Activated CD8-positive, alpha-beta memory T cell treated with anti-CD3 and anti-CD28 coated beads, Interleukin-2, amount 10 ng/mL, durations not matched to agents 7 days and 5 days (primary cell): ENCODE data around the gene TPRN. TPM values are rescaled to one million over a fixed set of nuclear protein-coding genes. Genes with fewer than 3 reads are reported as not detected.
"Not testable (repeated sequence)": the region's sequence is repeated elsewhere in the genome, so short reads cannot be mapped to it uniquely, and the experiment has no call there.

Experiments used
- ATAC-seq: fragments of 150-1000 bp; cut with Tn5 transposase; one replicate; pipeline ENCODE4 v1.10.0; 2021; ENCODE audit warnings: moderate library complexity
- CTCF ChIA-PET: fragments of 350-600 bp; sonication (Branson Sonifier 250); formaldehyde crosslinking; loops from one replicate; lab custom pipeline; 2021; ENCODE audit warnings: antibody characterized with exemption; lab: Charles Lee
- DNase-seq: peaks from one replicate; pipeline ENCODE4 v3.0.0-alpha.2; 2020
- H3K27ac Mint-ChIP-seq: one replicate; pipeline ENCODE4 v1.8.0; 2021; ENCODE audit warnings: mild to moderate bottlenecking, mixed read lengths
- H3K27me3 Mint-ChIP-seq: one replicate; pipeline ENCODE4 v1.8.0; 2021; ENCODE audit warnings: mixed read lengths
- H3K36me3 Mint-ChIP-seq: one replicate; pipeline ENCODE4 v1.8.0; 2021; ENCODE audit warnings: mild to moderate bottlenecking, mixed read lengths
- H3K4me1 Mint-ChIP-seq: one replicate; pipeline ENCODE4 v1.8.0; 2021; ENCODE audit warnings: mixed read lengths
- H3K4me3 Mint-ChIP-seq: one replicate; pipeline ENCODE4 v1.8.0; 2021; ENCODE audit warnings: mild to moderate bottlenecking, moderate library complexity, mixed read lengths
- H3K9me3 Mint-ChIP-seq: one replicate; pipeline ENCODE4 v1.8.0; 2022; ENCODE audit warnings: low read depth, mixed read lengths
- total RNA-seq, 2 experiments: library from RNA; stranded (reverse); gene quantifications; one replicate each; pipeline ENCODE4 v1.2.3, GENCODE V29; 2021

TPRN gene
- total RNA-seq, 2 experiments from 2014 or later = 11.1 to 13.3 TPM

DNA sequence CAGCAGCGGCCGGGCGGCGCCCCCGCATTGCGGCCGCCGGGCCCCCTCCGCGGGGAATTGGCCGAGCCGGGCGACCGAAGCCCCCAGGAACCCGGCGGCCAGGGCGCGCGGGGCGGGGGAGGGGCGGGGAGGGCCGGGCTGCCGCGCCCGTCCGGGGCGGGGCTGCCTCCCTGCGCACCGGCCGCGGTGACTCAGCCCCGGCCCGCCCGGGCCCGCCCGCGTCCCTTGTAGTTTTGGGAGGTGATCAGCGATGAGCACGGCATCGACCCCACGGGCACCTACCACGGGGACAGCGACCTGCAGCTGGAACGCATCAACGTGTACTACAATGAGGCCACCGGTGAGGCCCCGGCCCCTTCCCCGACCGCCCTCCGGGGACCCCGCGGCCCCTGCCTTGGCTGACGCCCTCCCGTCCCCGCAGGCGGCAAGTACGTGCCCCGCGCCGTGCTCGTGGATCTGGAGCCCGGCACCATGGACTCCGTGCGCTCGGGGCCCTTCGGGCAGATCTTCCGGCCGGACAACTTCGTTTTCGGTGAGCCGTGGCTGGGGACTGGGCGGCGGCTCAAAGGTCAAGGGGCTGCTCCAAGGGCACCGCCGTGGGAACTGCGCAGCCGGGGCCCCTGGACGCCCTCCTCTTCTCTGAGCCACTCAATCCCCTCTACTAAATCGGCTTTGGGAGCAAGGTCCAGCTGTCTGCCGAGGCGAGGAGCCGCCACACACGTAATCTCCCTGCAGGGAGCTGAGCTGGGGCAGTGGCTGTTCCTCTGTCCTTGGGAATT lies 41.1 kb upstream of the TPRN start:
- ATAC-seq = peak; percentile 18
- peak overlapping the region; percentile 82 for H3K4me3 Mint-ChIP-seq
- no peaks in the 10 kb centered on the region for H3K27me3 Mint-ChIP-seq
- H3K36me3 Mint-ChIP-seq = peaks cover 21% of the 10 kb centered on the region
- CTCF ChIA-PET = interaction anchor here (0.9 to 6.1 kb wide), 11 partner anchors 13 to 441 kb away, joined by 3 to 110 read pairs (median 8); partner anchors contain the start of genes CYSRT1, NDOR1, NELFB and RNF208
- DNase-seq = peak; percentile 81
- H3K27ac Mint-ChIP-seq = peak overlapping the region; percentile 56
- peaks cover 31% of the 10 kb centered on the region for H3K4me1 Mint-ChIP-seq
- no peaks in the 10 kb centered on the region for H3K9me3 Mint-ChIP-seq

DNA sequence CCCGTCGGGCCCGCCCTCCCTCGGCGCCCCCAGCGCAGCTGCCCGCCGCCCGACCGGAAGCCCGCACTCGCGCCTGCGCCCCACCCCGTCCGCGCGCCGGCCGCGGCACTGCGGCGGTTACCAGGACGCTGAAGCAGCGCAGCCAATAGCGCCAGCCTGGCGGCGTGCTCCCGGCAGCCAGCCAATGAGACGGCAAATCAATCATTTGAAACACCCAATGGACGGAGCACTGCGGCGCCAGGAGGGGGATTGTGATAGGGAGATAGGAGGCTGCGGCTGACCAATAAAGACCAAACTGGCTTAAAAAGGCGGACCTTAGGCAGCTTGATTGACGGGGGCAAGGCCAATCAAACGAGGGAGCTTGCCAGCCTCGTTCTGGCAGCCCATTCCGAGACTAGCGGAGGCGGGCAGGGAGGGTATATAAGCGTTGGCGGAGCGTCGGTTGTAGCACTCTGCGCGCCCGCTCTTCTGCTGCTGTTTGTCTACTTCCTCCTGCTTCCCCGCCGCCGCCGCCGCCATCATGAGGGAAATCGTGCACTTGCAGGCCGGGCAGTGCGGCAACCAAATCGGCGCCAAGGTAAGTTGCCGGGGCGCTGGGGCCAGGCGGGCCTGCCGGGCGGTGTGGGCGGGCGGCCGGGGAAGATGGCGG lies 40.4 kb upstream of the TPRN start, which contains the start of gene TUBB4B:
Gene TUBB4B (plus strand): TSS at position 447 of the 649 bp plus-strand sequence. CDS start 74 bp downstream, at position 521.
- Mint-ChIP-seq H3K36me3 (peaks cover 21% of the 10 kb centered on the region), H3K4me1 (peaks cover 31% of the 10 kb centered on the region), H3K4me3 (peak within 1 kb of the TSS; percentile 82), H3K27ac (peak within 1 kb of the TSS; percentile 90), H3K9me3 (no peaks in the 10 kb centered on the region), H3K27me3 (no peaks in the 10 kb centered on the region)
- ATAC-seq = peak; percentile 75
- peak; percentile 99 for DNase-seq
- CTCF ChIA-PET = interaction anchor here (0.6 to 7.1 kb wide), 23 partner anchors 11 to 511 kb away, joined by 3 to 110 read pairs (median 5); partner anchors contain the start of genes ANAPC2, CYSRT1, DPP7 and MAN1B1

GRCh38 chr9:137240318-137240840 lies 39.8 kb upstream of the TPRN start:
- H3K9me3 Mint-ChIP-seq = no peaks in the 10 kb centered on the region
- peaks cover 31% of the 10 kb centered on the region for H3K4me1 Mint-ChIP-seq
- peaks cover 21% of the 10 kb centered on the region for H3K36me3 Mint-ChIP-seq
- H3K27ac Mint-ChIP-seq = peak overlapping the region; percentile 70
- ATAC-seq = peak; percentile 22
- CTCF ChIA-PET = interaction anchor here (0.6 to 7.1 kb wide), 24 partner anchors 10 to 511 kb away, joined by 3 to 110 read pairs (median 5); partner anchors contain the start of genes ANAPC2, CYSRT1, DPP7 and MAN1B1
- H3K4me3 Mint-ChIP-seq = peak overlapping the region; percentile 74
- no peaks in the 10 kb centered on the region for H3K27me3 Mint-ChIP-seq
- DNase-seq = no peak

- DNase-seq, H3K9me3 Mint-ChIP-seq, ATAC-seq, H3K27me3 Mint-ChIP-seq: not testable (repeated sequence)
- H3K4me3 Mint-ChIP-seq = peak overlapping the region; percentile 74
- H3K4me1 Mint-ChIP-seq = peaks cover 31% of the 10 kb centered on the region
- H3K36me3 Mint-ChIP-seq = peaks cover 21% of the 10 kb centered on the region
- CTCF ChIA-PET = interaction anchor here (0.6 to 7.1 kb wide), 20 partner anchors 10 to 440 kb away, joined by 3 to 110 read pairs (median 6); partner anchors contain the start of genes ANAPC2, CYSRT1, DPP7 and MAN1B1
- H3K27ac Mint-ChIP-seq = peak overlapping the region; percentile 69
Measured at GRCh38 chr9:137239541-137240200, 39.1 kb upstream of the TPRN start.

DNA sequence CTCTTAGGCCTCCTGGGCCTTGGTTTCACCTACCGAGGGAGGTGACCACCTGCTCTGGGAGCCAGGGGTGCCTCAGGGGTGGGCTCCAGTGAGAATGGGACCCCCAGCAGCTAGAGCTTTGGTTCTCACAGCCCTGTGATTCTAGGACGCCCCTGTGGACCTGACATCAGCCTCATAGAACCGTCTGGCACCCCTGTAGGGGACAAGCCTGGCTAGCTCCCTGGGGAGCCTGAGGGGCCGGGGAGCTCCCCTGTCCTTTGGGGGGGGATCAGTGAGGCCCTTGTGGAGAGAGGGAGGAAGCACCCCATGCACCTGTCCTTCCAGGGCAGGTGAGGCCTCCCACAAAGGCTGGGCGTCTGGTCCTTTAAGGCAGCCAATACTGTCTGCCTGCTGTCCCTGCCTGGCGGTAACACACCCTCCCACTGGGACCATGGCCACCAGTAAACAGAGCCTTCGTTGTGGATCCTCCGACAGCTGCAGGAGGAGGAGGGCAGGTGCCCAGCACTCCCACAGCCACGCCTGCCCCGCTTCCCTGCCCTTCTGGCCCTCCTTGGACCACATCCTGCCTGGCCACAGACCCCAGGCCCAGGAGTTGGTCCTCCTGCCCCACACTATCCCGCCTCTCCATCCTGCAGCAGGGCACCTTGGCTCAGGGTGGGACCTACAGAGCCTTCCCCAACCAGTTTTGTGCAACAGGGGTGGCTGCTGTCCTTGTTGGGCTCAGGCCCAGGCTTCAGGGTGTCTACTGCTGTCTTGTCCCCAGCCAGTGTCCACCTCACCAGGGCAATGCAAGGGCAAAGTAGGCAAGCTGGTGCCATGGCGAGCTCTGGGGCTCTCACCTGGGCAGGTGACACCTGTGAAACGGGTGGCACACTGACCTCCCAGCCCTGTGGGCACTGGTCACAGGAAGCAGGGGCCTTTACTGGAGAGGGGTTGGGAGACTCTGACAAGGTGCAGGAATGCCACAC lies 37.5 kb upstream of the TPRN start:
- Mint-ChIP-seq H3K9me3 (no peaks in the 10 kb centered on the region), H3K27ac (no peak overlapping the region), H3K4me1 (peaks cover 21% of the 10 kb centered on the region), H3K27me3 (no peaks in the 10 kb centered on the region), H3K4me3 (no peak overlapping the region), H3K36me3 (peaks cover 15% of the 10 kb centered on the region)
- CTCF ChIA-PET = interaction anchor here (0.6 to 7.1 kb wide), 17 partner anchors 9 to 447 kb away, joined by 3 to 110 read pairs (median 6); partner anchors contain the start of genes ANAPC2, CYSRT1, DPP7 and NELFB
- ATAC-seq (no peak), DNase-seq (no peak)

- Mint-ChIP-seq H3K27ac (no peak overlapping the region), H3K4me3 (no peak overlapping the region), H3K36me3 (peaks cover 5% of the 10 kb centered on the region), H3K9me3 (no peaks in the 10 kb centered on the region), H3K4me1 (peaks cover 12% of the 10 kb centered on the region), H3K27me3 (no peaks in the 10 kb centered on the region)
- CTCF ChIA-PET = interaction anchor here (0.6 to 7.1 kb wide), 52 partner anchors 10 to 449 kb away, joined by 3 to 110 read pairs (median 5); partner anchors contain the start of genes ANAPC2, CYSRT1, DPP7 and GRIN1
- peak; percentile 49 for DNase-seq
- ATAC-seq = no peak
Measured at GRCh38 chr9:137236936-137237421, 36.4 kb upstream of the TPRN start.

DNA sequence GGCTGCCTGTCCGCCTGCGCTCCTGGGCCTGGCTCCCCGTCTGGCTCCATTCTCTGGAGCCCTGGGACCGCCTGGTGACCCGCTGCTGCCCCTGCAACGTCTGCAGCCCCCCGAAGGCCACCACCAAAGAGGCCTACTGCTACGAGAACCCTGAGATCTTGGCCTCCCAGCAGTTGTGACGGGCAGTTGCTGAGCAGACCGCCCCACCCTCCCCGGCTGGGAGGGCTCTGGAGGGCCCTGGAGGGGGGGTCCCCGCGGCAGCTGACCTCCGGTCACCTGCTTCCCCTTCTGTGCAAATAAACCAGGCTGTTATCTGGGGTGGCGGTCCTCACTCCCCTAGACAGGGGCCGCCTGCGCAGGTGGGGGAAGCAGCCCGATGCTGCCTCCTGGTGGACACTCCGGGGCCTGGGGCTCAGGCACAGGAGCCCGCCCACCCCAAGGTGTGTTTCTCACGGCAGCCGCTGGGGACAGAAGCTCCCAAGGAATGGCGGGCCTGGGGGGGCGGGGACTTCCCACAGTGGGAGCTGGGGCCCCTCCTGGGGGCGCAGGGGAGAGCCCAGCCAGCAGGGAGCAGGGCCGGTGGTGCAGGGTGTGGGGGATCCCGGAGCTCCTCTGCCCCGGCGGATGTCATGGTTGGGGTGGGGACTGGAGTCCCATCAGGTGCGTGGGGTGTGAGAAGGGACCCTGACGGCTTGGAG lies 35.8 kb upstream of the TPRN start:
- H3K9me3 Mint-ChIP-seq = no peaks in the 10 kb centered on the region
- ATAC-seq (peak; percentile 32), DNase-seq (peak; percentile 93)
- no peaks in the 10 kb centered on the region for H3K27me3 Mint-ChIP-seq
- CTCF ChIA-PET = interaction anchor here (0.5 to 7.1 kb wide), 55 partner anchors 11 to 448 kb away, joined by 3 to 110 read pairs (median 5); partner anchors contain the start of genes ANAPC2, CYSRT1, DPP7 and GRIN1
- peaks cover 12% of the 10 kb centered on the region for H3K4me1 Mint-ChIP-seq
- no peak overlapping the region for H3K4me3 Mint-ChIP-seq
- no peak overlapping the region for H3K27ac Mint-ChIP-seq
- peaks cover 4% of the 10 kb centered on the region for H3K36me3 Mint-ChIP-seq

- peaks cover 12% of the 10 kb centered on the region for H3K4me1 Mint-ChIP-seq
- DNase-seq (no peak), ATAC-seq (no peak)
- no peaks in the 10 kb centered on the region for H3K9me3 Mint-ChIP-seq
- no peak overlapping the region for H3K4me3 Mint-ChIP-seq
- H3K36me3 Mint-ChIP-seq = no peaks in the 10 kb centered on the region
- CTCF ChIA-PET = interaction anchor here (0.9 to 7.1 kb wide), 27 partner anchors 10 to 392 kb away, joined by 3 to 110 read pairs (median 6); partner anchors contain the start of genes ANAPC2, CYSRT1, DPP7 and MAN1B1
- no peaks in the 10 kb centered on the region for H3K27me3 Mint-ChIP-seq
- no peak overlapping the region for H3K27ac Mint-ChIP-seq
Measured at GRCh38 chr9:137235424-137236237, 35.1 kb upstream of the TPRN start.

GRCh38 chr9:137234758-137235423 lies 34.4 kb upstream of the TPRN start:
- no peaks in the 10 kb centered on the region for H3K27me3 Mint-ChIP-seq
- CTCF ChIA-PET = interaction anchor here (0.9 to 7.1 kb wide), 8 partner anchors 9 to 192 kb away, joined by 3 to 91 read pairs (median 4); partner anchors contain the start of genes ANAPC2, DPP7, NPDC1 and RNF208
- no peaks in the 10 kb centered on the region for H3K9me3 Mint-ChIP-seq
- H3K4me1 Mint-ChIP-seq = peaks cover 12% of the 10 kb centered on the region
- ATAC-seq (no peak), DNase-seq (no peak)
- no peak overlapping the region for H3K27ac Mint-ChIP-seq
- no peak overlapping the region for H3K4me3 Mint-ChIP-seq
- no peaks in the 10 kb centered on the region for H3K36me3 Mint-ChIP-seq
